GM21619 (cell line): ENCODE results near the gene SMARCD2.
"Not testable (repeated sequence)": the region's sequence is repeated elsewhere in the genome, so short reads cannot be mapped to it uniquely, and the experiment has no call there.

Experiments
- ATAC-seq: cut with Tn5 transposase; IDR thresholded peaks from one replicate; pipeline ENCODE4 v1.9.1; 2021; ENCODE audit not compliant: unreplicated experiment

The SMARCD2 gene

GRCh38 chr17:63816123-63816522 is 26.4 kb downstream of the SMARCD2 start:
- no peak for ATAC-seq

GRCh38 chr17:63809970-63810369 is 32.5 kb downstream of the SMARCD2 start:
- no peak for ATAC-seq

GRCh38 chr17:63805591-63805990 is 36.9 kb downstream of the SMARCD2 start:
- no peak for ATAC-seq

- no peak for ATAC-seq
Observed at GRCh38 chr17:63804328-63804727, 38.2 kb downstream of the SMARCD2 start.

GRCh38 chr17:63800783-63801182 is 41.7 kb downstream of the SMARCD2 start:
- no peak for ATAC-seq

GRCh38 chr17:63798572-63799106 is 43.8 kb downstream of the SMARCD2 start:
- no peak for ATAC-seq

- not testable (repeated sequence) for ATAC-seq
Observed at GRCh38 chr17:63796375-63796774, 46.1 kb downstream of the SMARCD2 start.

- ATAC-seq = no peak
Observed at GRCh38 chr17:63792055-63792729, 50.3 kb downstream of the SMARCD2 start.

GRCh38 chr17:63790057-63790456 is 52.4 kb downstream of the SMARCD2 start:
- ATAC-seq = no peak

GRCh38 chr17:63786971-63787711 is 55.3 kb downstream of the SMARCD2 start:
- no peak for ATAC-seq

- no peak for ATAC-seq
Observed at GRCh38 chr17:63786117-63786516, 56.4 kb downstream of the SMARCD2 start.

GRCh38 chr17:63785556-63785955 is 56.9 kb downstream of the SMARCD2 start:
- no peak for ATAC-seq

- no peak for ATAC-seq
Observed at GRCh38 chr17:63783522-63783921, 59.0 kb downstream of the SMARCD2 start.
